Neural cell (in vitro differentiated cells): ENCODE results near the gene DDOST. TPM values are rescaled to one million over a fixed set of nuclear protein-coding genes. Genes with fewer than 3 reads are reported as not detected.

ENCODE experiments used
- H2AFZ ChIP-seq: fragments of 200-600, 300-800 bp; sonication (generic), shearing (Covaris generic); 2 replicates; pipeline ENCODE4 v1.6.0; 2014; ENCODE audit warnings: low read depth, mild to moderate bottlenecking, antibody characterized with exemption, low read length, moderate library complexity
- H3F3A ChIP-seq: fragments of 200-600 bp; shearing (Covaris generic); 2 replicates; pipeline ENCODE4 v1.6.1; 2016; ENCODE audit warnings: mild to moderate bottlenecking, moderate library complexity, mixed read lengths, antibody characterized with exemption, low read length; ENCODE audit not compliant: insufficient read depth, poor library complexity, severe bottlenecking
- H3K27ac ChIP-seq: fragments of 200-600, 300-800 bp; sonication (generic), shearing (Covaris generic); 2 replicates; pipeline ENCODE4 v1.5.1; 2014; ENCODE audit warnings: mild to moderate bottlenecking, low read length, moderate library complexity
- H3K27me3 ChIP-seq: fragments of 300-800, 200-600 bp; sonication (generic), shearing (Covaris generic); 2 replicates; pipeline ENCODE4 v1.6.0; 2014; ENCODE audit warnings: mild to moderate bottlenecking, low read depth, low read length, moderate library complexity; ENCODE audit not compliant: insufficient read depth
- H3K36me3 ChIP-seq: fragments of 300-800, 200-600 bp; sonication (generic), shearing (Covaris generic); 2 replicates; pipeline ENCODE4 v1.5.1; 2014; ENCODE audit warnings: mild to moderate bottlenecking, antibody characterized with exemption, low read length, moderate library complexity; ENCODE audit not compliant: insufficient read depth
- H3K4me2 ChIP-seq: fragments of 300-800, 200-600 bp; sonication (generic), shearing (Covaris generic); 2 replicates; pipeline ENCODE4 v1.6.0; 2014; ENCODE audit warnings: mild to moderate bottlenecking, low read length
- H3K4me3 ChIP-seq: fragments of 300-800, 200-600 bp; sonication (generic), shearing (Covaris generic); 2 replicates; pipeline ENCODE4 v1.5.1; 2014; ENCODE audit warnings: mild to moderate bottlenecking, low read length, moderate library complexity
- H3K79me2 ChIP-seq: fragments of 200-600 bp; shearing (Covaris generic); replicated peaks from 2 replicates; pipeline ENCODE4 v1.6.0; 2014; ENCODE audit warnings: mild to moderate bottlenecking, low read length, moderate library complexity; ENCODE audit not compliant: insufficient read depth
- H3K9ac ChIP-seq: fragments of 300-800, 200-600 bp; sonication (generic), shearing (Covaris generic); 2 replicates; pipeline ENCODE4 v1.6.1; 2016; ENCODE audit warnings: mild to moderate bottlenecking, low read length, mixed read lengths
- H3K9me2 ChIP-seq: fragments of 200-600 bp; shearing (Covaris generic); 2 replicates; pipeline ENCODE4 v1.6.1; 2016; ENCODE audit warnings: mild to moderate bottlenecking, low read length, mixed read lengths; ENCODE audit not compliant: insufficient read depth
- H3K9me3 ChIP-seq: fragments of 200-600, 300-800 bp; sonication (generic), shearing (Covaris generic); 2 replicates; pipeline ENCODE4 v1.6.1; 2016; ENCODE audit warnings: mild to moderate bottlenecking, mixed run types, low read length, moderate library complexity, mixed read lengths
- H4K20me1 ChIP-seq: fragments of 200-600 bp; shearing (Covaris generic); 2 replicates; pipeline ENCODE4 v1.6.1; 2016; ENCODE audit warnings: mild to moderate bottlenecking, mixed run types; ENCODE audit not compliant: insufficient read depth
- CTCF ChIP-seq: fragments of 450-650 bp; IDR thresholded peaks from 2 replicates; pipeline ENCODE4 v1.5.1; 2014; ENCODE audit warnings: antibody characterized with exemption, mild to moderate bottlenecking, moderate library complexity; ENCODE audit not compliant: poor library complexity, severe bottlenecking
- EP300 ChIP-seq: fragments of 450-650 bp; conservative IDR thresholded peaks from 2 replicates; pipeline ENCODE4 v1.6.1; 2014; ENCODE audit warnings: antibody characterized with exemption, mild to moderate bottlenecking, moderate library complexity; ENCODE audit not compliant: poor library complexity, severe bottlenecking
- EZH2 ChIP-seq: fragments of 200-600, 300-800 bp; shearing (Covaris generic), sonication (generic); IDR thresholded peaks from 2 replicates; pipeline ENCODE4 v1.6.1; 2014; ENCODE audit warnings: antibody characterized with exemption, low read length, borderline replicate concordance, mild to moderate bottlenecking; ENCODE audit not compliant: insufficient read depth, poor library complexity, severe bottlenecking
- MXI1 ChIP-seq: fragments of 450-650 bp; conservative IDR thresholded peaks from 2 replicates; pipeline ENCODE4 v1.6.1; 2014; ENCODE audit warnings: antibody characterized with exemption, mild to moderate bottlenecking; ENCODE audit not compliant: poor library complexity, severe bottlenecking
- POLR2AphosphoS5 ChIP-seq: IDR thresholded peaks from 2 replicates; pipeline ENCODE4 v1.6.1; 2012
- RAD21 ChIP-seq: fragments of 450-650 bp; conservative IDR thresholded peaks from 2 replicates; pipeline ENCODE4 v1.6.1; 2014; ENCODE audit warnings: antibody characterized with exemption, mild to moderate bottlenecking, moderate library complexity
- REST ChIP-seq: IDR thresholded peaks from 2 replicates; pipeline ENCODE4 v1.6.1; 2012; ENCODE audit warnings: borderline replicate concordance
- SMC3 ChIP-seq: fragments of 450-650 bp; conservative IDR thresholded peaks from 2 replicates; pipeline ENCODE4 v1.6.1; 2014; ENCODE audit warnings: antibody characterized with exemption, mild to moderate bottlenecking, moderate library complexity; ENCODE audit not compliant: poor library complexity
- TAF1 ChIP-seq: IDR thresholded peaks from 2 replicates; pipeline ENCODE4 v1.6.1; 2012; ENCODE audit warnings: low read depth
- polyA plus RNA-seq: library from polyadenylated mRNA; depleted of rRNA; stranded (reverse); fragments of >200 nt; gene quantifications from 2 replicates; pipeline ENCODE4 v1.2.3, GENCODE V29; 2014

The DDOST gene
- polyA plus RNA-seq, 1 donor from 2014 or later = 177 TPM

- Histone ChIP-seq H3K9me2 (no peaks in the 10 kb centered on the region), H2AFZ (no peak overlapping the region), H3K27ac (no peak overlapping the region), H3K9ac (no peak overlapping the region), H3K4me3 (no peak overlapping the region), H3K36me3 (no peaks in the 10 kb centered on the region), H3K79me2 (peaks cover 5% of the 10 kb centered on the region), H3K4me2 (no peak overlapping the region), H4K20me1 (no peaks in the 10 kb centered on the region), H3K9me3 (no peaks in the 10 kb centered on the region), H3K27me3 (no peaks in the 10 kb centered on the region), H3F3A (no peaks in the 10 kb centered on the region)
- TF ChIP-seq MXI1 (no peak), EZH2 (no peak), RAD21 (no peak), TAF1 (no peak), EP300 (no peak), REST (no peak)
Measured at GRCh38 chr1:20665726-20666125, 4.6 kb upstream of the DDOST start.

DNA sequence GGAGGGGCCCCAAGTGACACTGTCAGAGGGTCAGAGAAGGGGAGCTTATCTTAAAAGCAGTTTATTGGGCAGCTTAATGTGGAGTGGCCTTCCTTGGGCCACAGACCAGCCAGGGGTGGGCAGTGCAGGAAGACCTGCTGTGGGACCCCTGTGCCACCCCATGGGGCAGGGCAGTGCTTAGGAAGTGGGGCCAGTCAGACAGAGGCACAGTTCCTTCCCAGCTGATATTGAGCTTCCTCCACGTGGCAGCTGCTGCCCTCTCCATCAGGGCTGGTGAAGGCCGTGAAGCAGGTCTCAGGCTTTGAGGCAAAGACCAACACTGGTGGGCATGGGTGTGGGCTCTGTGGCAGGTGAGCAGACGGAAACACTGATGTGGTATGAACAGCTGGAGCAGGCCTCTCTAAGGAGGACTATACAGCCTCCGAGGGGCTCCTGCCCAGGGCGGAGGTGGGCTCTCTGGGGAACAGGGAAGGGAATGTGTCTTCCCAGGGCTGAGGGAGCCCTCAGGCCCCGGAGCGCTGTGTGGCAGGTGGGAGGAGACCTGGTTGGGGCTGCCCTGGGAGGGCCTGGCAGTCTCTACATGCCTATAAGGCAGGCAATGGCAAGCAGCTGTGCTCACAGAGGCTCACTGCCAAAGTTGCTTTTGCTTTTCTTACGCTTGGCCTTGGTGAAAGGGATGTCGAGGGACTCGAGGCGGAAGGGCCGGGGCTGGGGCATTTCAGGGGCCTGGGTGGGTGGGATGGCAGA is 3.0 kb upstream of the DDOST start:
- no peak overlapping the region for H3K27ac ChIP-seq
- H3K4me2 ChIP-seq = no peak overlapping the region
- no peak overlapping the region for H3K9ac ChIP-seq
- no peaks in the 10 kb centered on the region for H3K27me3 ChIP-seq
- TF ChIP-seq SMC3 (no peak), RAD21 (no peak), EP300 (no peak), POLR2AphosphoS5 (no peak), MXI1 (no peak), TAF1 (no peak), REST (no peak), EZH2 (no peak), CTCF (no peak)
- no peaks in the 10 kb centered on the region for H3K9me2 ChIP-seq
- no peaks in the 10 kb centered on the region for H3F3A ChIP-seq
- peaks cover 20% of the 10 kb centered on the region for H3K79me2 ChIP-seq
- H3K36me3 ChIP-seq = no peaks in the 10 kb centered on the region
- H2AFZ ChIP-seq = no peak overlapping the region
- no peaks in the 10 kb centered on the region for H3K9me3 ChIP-seq
- H3K4me3 ChIP-seq = no peak overlapping the region
- H4K20me1 ChIP-seq = no peaks in the 10 kb centered on the region
